ENCODE measurements around the gene NKAIN2.

Gene NKAIN2

DNA sequence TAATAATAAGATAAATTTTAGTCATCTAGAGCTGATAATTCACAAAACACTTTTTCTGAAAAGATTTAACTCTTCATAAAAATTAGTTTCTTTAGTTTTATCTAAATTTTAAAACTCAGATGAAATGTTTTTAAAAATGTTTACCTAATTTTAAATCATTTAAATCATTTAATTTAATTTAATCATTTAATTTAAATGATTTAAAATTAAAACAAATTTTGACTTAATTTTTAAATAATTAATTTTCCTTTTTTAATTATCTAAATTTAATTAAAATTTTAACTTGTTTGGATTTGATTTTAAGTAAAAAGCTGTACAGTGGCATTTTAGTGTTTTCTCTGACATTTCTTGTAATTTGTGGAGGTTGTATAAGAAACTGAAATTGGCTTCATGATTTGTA is 1026.8 kb downstream of the NKAIN2 start:
- no peak overlapping the region for H3K4me3 ChIP-seq (ENCODE audit: low read depth, low read length)
- in situ Hi-C loops (cut with HindIII; ENCODE audit: low sequenced_read_pairs) = no loop called here
- no peak for DNase-seq (ENCODE audit: low read depth)
- TF ChIP-seq, protein P1, sequence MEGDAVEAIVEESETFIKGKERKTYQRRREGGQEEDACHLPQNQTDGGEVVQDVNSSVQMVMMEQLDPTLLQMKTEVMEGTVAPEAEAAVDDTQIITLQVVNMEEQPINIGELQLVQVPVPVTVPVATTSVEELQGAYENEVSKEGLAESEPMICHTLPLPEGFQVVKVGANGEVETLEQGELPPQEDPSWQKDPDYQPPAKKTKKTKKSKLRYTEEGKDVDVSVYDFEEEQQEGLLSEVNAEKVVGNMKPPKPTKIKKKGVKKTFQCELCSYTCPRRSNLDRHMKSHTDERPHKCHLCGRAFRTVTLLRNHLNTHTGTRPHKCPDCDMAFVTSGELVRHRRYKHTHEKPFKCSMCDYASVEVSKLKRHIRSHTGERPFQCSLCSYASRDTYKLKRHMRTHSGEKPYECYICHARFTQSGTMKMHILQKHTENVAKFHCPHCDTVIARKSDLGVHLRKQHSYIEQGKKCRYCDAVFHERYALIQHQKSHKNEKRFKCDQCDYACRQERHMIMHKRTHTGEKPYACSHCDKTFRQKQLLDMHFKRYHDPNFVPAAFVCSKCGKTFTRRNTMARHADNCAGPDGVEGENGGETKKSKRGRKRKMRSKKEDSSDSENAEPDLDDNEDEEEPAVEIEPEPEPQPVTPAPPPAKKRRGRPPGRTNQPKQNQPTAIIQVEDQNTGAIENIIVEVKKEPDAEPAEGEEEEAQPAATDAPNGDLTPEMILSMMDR (IDR thresholded peaks at IDR 0.05; ENCODE audit: low read depth, low read length, missing control alignments) = no peak

DNA sequence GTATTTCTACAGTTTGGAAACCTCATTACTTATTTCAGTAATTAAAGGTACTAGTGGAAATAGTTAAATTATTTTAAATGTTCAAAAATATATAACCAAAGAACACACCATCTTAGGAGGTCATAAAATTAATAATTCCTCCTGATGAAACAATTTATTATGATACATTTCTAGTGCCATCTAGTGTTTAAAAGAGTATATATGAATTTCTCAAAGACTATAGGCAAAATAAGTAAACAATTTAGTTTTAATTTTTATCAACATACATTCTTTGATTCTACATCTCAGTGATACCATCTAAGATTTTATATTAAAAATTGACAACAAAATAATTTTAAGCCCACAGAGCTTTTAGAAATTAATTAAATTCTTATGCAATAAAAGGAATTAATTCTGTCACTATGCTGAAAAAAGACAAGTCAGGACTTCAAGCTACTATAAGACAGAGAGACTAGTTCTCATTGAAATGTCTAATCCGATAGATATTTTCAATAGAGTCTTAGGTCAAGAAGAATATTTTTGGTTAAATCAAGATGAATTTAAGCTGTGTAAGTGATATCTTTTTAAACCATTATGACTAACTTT is 1050.8 kb downstream of the NKAIN2 start:
- no peak overlapping the region for H3K4me3 ChIP-seq (ENCODE audit: low read depth, low read length)
- DNase-seq (ENCODE audit: low read depth) = no peak
- TF ChIP-seq, protein P1 (IDR thresholded peaks at IDR 0.05; ENCODE audit: low read depth, low read length, missing control alignments) = no peak
- in situ Hi-C loops (cut with HindIII; ENCODE audit: low sequenced_read_pairs) = no loop called here

DNA sequence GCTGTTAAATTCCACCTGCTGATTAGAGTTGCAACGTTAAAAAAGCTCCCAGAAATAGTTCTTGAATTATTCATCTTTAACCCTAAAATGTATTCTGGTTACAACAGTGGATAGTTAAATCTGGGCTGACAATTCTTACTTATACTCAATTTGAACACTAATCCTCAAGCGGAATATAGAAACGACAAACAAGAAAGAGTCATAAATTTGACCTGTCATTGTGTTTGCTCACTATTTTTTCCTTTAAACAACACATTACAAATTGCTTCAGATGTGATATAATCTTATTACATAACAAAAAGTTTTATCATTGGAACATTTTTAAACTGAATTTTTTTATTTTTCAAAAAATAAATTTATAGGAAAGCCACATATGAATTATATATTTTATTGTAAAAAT is 1054.1 kb downstream of the NKAIN2 start:
- no peak for DNase-seq (ENCODE audit: low read depth)
- in situ Hi-C loops (cut with HindIII; ENCODE audit: low sequenced_read_pairs) = no loop called here
- H3K4me3 ChIP-seq (ENCODE audit: low read depth, low read length) = no peak overlapping the region
- TF ChIP-seq, protein P1 (IDR thresholded peaks at IDR 0.05; ENCODE audit: low read depth, low read length, missing control alignments) = no peak

DNA sequence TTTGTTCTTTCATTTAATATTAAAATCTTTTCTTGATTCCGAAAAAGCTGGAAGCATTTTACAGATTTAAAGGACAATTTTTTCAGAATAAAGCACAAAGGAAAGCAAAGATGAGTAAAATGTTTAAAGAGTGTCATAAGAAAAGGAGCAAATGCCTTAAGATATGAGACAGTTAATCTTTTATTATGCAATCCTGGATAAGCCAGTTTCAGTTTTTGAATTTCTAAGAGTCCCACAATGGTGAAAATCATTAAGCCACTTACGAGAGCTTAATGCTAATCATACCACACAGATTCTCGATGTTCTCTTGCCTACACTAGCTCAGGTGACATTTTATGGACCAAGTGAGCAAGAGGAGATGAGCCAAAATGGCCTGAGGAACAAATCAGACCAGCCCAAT is 1054.9 kb downstream of the NKAIN2 start:
- no peak for DNase-seq (ENCODE audit: low read depth)
- H3K4me3 ChIP-seq (ENCODE audit: low read depth, low read length) = no peak overlapping the region
- TF ChIP-seq, protein P1 (IDR thresholded peaks at IDR 0.05; ENCODE audit: low read depth, low read length, missing control alignments) = no peak
- in situ Hi-C loops (cut with HindIII; ENCODE audit: low sequenced_read_pairs) = no loop called here

DNA sequence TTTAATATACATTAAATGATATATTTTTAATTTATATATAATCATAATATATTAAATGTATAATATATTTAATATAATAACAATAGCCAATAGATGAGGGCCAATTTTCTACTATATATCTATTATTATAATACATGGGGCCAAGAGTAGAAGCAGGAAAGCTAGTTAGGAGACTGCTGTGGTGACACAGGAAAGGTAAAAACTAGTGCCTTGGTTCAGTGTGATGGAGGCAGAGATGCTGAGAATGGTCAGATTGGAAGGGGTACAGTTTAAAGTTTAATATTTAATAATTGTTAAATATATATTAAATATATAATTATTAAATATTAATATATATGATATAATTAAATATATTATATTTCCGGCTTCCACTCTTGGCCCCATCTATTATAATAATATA is 1055.7 kb downstream of the NKAIN2 start:
- no peak overlapping the region for H3K4me3 ChIP-seq (ENCODE audit: low read depth, low read length)
- DNase-seq (ENCODE audit: low read depth) = no peak
- TF ChIP-seq, protein P1 (IDR thresholded peaks at IDR 0.05; ENCODE audit: low read depth, low read length, missing control alignments) = no peak
- in situ Hi-C loops (cut with HindIII; ENCODE audit: low sequenced_read_pairs) = no loop called here

DNA sequence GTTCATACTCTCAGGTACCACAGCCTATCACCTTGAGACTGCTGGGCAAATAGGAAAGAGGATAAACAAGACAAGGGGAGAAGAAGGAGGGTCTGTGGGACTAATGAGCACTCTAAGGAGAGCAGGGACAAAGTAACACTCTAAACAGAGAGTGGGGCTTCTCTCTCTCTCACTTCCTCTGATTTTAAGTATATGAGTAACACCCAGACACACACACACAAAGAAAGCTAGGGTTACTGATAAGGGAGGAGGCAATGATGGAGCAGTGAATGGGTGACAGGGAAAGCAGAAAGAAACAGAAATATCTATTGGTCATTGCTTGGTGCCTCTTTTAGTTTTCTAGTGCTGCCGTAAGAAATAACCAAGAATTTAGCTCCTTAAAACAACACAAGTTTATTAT is 1062.4 kb downstream of the NKAIN2 start:
- DNase-seq (ENCODE audit: low read depth) = no peak
- no peak overlapping the region for H3K4me3 ChIP-seq (ENCODE audit: low read depth, low read length)
- in situ Hi-C loops (cut with HindIII; ENCODE audit: low sequenced_read_pairs) = no loop called here
- TF ChIP-seq, protein P1 (IDR thresholded peaks at IDR 0.05; ENCODE audit: low read depth, low read length, missing control alignments) = no peak
